Caco-2 (cell line): ENCODE results near the gene PTPN14. TPM values are rescaled to one million over a fixed set of nuclear protein-coding genes. Genes with fewer than 3 reads are reported as not detected.

ENCODE experiments used
- BruUV-seq: library from RNA; stranded (reverse); fragments of 400-500 nt; replicated peaks from 2 replicates; lab custom pipeline; 2021; lab: Mats Ljungman, UMichigan
- CTCF ChIA-PET: fragments of 300-600 bp; sonication (Branson Sonifier 250); formaldehyde crosslinking; loops from one replicate; lab custom pipeline; 2022; ENCODE audit warnings: antibody characterized with exemption; lab: Charles Lee
- POLR2A ChIA-PET: fragments of 300-600 bp; sonication (Branson Sonifier 250); formaldehyde crosslinking; loops from one replicate; lab custom pipeline; 2022; ENCODE audit warnings: antibody characterized with exemption; lab: Charles Lee
- DNase-seq, 2 experiments: peaks; one replicate each; pipeline versions ENCODE4 v3.0.0 to v3.0.0-alpha.2; 2020 to 2022
- H3K27me3 ChIP-seq: replicated peaks from 2 replicates; pipeline ENCODE4 v1.6.0; 2011; ENCODE audit warnings: low read length; ENCODE audit not compliant: control insufficient read depth, insufficient read depth
- H3K36me3 ChIP-seq: 2 replicates; pipeline ENCODE4 v1.5.1; 2011; ENCODE audit warnings: low read length; ENCODE audit not compliant: control insufficient read depth, insufficient read depth
- H3K4me1 ChIP-seq: fragments of 250-450 bp; sonication (Bioruptor Pico); 2 replicates; pipeline ENCODE4 v1.5.1; 2020; ENCODE audit warnings: mild to moderate bottlenecking
- H3K4me3 ChIP-seq: 2 replicates; pipeline ENCODE4 v1.5.1; 2011; ENCODE audit warnings: low read depth, mild to moderate bottlenecking, control low read depth, low read length
- H3K9me3 ChIP-seq: fragments of 250-450 bp; sonication (Bioruptor Pico); 2 replicates; pipeline ENCODE4 v1.5.1; 2020; ENCODE audit warnings: mild to moderate bottlenecking, moderate library complexity
- H3K27ac Mint-ChIP-seq: one replicate; pipeline ENCODE4 v1.8.0; 2022; ENCODE audit warnings: mixed read lengths; ENCODE audit not compliant: unreplicated experiment
- H3K27me3 Mint-ChIP-seq: one replicate; pipeline ENCODE4 v1.8.0; 2022; ENCODE audit warnings: mixed read lengths; ENCODE audit not compliant: insufficient read depth, unreplicated experiment
- H3K36me3 Mint-ChIP-seq: one replicate; pipeline ENCODE4 v1.8.0; 2022; ENCODE audit warnings: mild to moderate bottlenecking, mixed read lengths; ENCODE audit not compliant: insufficient read depth, unreplicated experiment
- H3K4me1 Mint-ChIP-seq: one replicate; pipeline ENCODE4 v1.8.0; 2022; ENCODE audit warnings: low read depth, mixed read lengths; ENCODE audit not compliant: unreplicated experiment
- H3K4me3 Mint-ChIP-seq: one replicate; pipeline ENCODE4 v1.8.0; 2022; ENCODE audit warnings: mild to moderate bottlenecking, moderate library complexity, mixed read lengths; ENCODE audit not compliant: unreplicated experiment
- H3K9me3 Mint-ChIP-seq: one replicate; pipeline ENCODE4 v1.8.0; 2022; ENCODE audit warnings: mixed read lengths; ENCODE audit not compliant: unreplicated experiment
- intact Hi-C: fragments of 100-400 bp; cut with micrococcal nuclease; formaldehyde crosslinking; loops from one replicate; pipeline ENCODE4 v1.10.0; 2022; ENCODE audit not compliant: unreplicated experiment
- total RNA-seq: library from RNA; stranded (reverse); gene quantifications from 2 replicates; pipeline ENCODE4 v1.2.3, GENCODE V29; 2022
- TF ChIP-seq, protein P1 (sequence below), 2 experiments: fragments of 200-600 bp in 1 of 2; IDR thresholded peaks; 1 replicate in 1 of 2; 2 replicates in 1 of 2; pipeline versions ENCODE4 v1.5.1 to v1.8.0; 2011 to 2022; ENCODE audit warnings: antibody characterized with exemption in 1 of 2, control low read depth in 1 of 2, inconsistent platforms in 1 of 2, low read depth in 1 of 2, low read length in 1 of 2, mild to moderate bottlenecking in 1 of 2, moderate library complexity in 1 of 2; ENCODE audit not compliant: insufficient read depth in 1 of 2, severe bottlenecking in 1 of 2, unreplicated experiment in 1 of 2

The PTPN14 gene
- total RNA-seq, 1 experiment from 2014 or later = 103 TPM

DNA sequence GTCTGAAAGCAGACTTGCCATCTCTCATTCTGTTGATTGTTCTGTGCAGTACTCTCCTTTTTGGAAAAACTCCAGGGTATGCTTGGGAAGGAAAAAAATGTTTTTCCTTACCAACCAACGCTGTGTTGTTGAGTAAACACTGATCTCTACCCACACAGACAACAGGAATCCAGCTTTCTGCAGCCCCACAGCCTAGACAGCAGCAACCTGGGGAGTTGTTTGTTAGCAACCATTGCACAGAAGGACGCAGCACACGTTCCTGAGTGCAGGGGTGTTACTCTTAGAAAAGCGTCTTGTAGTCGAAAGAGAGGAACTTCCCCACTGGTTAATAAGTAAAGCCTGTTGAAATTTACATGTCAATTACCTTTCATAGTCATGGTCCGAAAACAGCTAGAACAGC is 213.9 kb downstream of the PTPN14 start:
- Mint-ChIP-seq H3K9me3 (peaks cover 1% of the 10 kb centered on the region), H3K4me3 (no peak overlapping the region), H3K27ac (peak overlapping the region; percentile 8), H3K36me3 (peaks cover 98% of the 10 kb centered on the region), H3K27me3 (no peaks in the 10 kb centered on the region), H3K4me1 (peaks cover 18% of the 10 kb centered on the region)
- TF ChIP-seq, protein P1, sequence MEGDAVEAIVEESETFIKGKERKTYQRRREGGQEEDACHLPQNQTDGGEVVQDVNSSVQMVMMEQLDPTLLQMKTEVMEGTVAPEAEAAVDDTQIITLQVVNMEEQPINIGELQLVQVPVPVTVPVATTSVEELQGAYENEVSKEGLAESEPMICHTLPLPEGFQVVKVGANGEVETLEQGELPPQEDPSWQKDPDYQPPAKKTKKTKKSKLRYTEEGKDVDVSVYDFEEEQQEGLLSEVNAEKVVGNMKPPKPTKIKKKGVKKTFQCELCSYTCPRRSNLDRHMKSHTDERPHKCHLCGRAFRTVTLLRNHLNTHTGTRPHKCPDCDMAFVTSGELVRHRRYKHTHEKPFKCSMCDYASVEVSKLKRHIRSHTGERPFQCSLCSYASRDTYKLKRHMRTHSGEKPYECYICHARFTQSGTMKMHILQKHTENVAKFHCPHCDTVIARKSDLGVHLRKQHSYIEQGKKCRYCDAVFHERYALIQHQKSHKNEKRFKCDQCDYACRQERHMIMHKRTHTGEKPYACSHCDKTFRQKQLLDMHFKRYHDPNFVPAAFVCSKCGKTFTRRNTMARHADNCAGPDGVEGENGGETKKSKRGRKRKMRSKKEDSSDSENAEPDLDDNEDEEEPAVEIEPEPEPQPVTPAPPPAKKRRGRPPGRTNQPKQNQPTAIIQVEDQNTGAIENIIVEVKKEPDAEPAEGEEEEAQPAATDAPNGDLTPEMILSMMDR (IDR thresholded peaks at IDR 0.05; ENCODE audit: insufficient read depth in 1 of 2, low read depth in 1 of 2, low read length in 1 of 2, severe bottlenecking in 1 of 2, unreplicated experiment in 1 of 2) = no peak
- CTCF ChIA-PET = interaction anchor here (1.6 kb wide), 1 partner anchor 22 kb away, joined by 3 read pairs; no protein-coding TSS in a partner anchor
- no peaks in the 10 kb centered on the region for H3K9me3 ChIP-seq
- peaks cover 7% of the 10 kb centered on the region; the same call in 1 of the 2 replicates for H3K4me1 ChIP-seq
- intact Hi-C loops = no loop called here
- POLR2A ChIA-PET = no interaction called here
- BruUV-seq = no TSS peak
- H3K27me3 ChIP-seq = no peaks in the 10 kb centered on the region
- H3K36me3 ChIP-seq = peaks cover 6% of the 10 kb centered on the region
- no peak overlapping the region for H3K4me3 ChIP-seq
- no peak for DNase-seq

DNA sequence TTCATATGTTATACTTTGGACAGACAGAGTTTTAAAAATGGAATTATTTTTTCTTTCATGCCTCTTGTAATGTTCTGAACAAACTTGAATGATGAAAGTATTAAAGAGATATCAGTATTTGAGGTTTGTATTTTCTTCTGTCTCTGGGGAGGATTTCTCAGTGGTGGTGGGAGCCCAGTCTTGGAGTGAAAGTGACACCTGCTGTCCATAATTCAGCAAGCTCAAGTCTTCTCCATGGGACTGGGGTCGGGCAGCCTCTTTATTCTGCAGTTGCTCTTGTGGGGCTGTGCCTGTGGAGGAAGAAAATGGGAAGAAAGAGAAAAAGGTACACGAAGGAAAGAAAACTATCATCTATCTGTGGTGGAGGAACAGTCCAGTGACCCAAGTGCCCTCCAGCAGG is 214.4 kb downstream of the PTPN14 start:
- POLR2A ChIA-PET = no interaction called here

DNA sequence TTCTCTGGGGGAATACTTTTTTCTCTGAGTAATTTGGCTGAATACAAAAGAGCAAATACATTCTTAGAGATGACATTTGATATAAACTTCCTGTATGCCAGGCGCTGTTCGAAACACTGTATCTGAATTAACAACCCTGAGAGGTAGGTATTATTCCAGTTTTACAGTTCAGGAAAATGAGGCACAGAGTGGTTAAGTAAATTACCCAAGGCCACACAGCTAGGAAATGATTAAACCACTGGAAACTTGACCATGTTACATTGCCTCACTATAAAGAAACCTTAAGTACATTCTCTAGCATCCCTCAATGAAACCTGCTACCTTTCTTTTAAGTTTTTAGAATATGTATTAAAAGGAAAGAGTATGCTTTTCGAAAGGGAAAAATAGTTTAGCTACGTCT is 215.8 kb downstream of the PTPN14 start:
- H3K27me3 ChIP-seq = no peaks in the 10 kb centered on the region
- no peaks in the 10 kb centered on the region for H3K9me3 ChIP-seq
- H3K27ac Mint-ChIP-seq = no peak overlapping the region
- H3K4me1 Mint-ChIP-seq = peaks cover 26% of the 10 kb centered on the region
- DNase-seq = no peak
- intact Hi-C loops = no loop called here
- TF ChIP-seq, protein P1 (IDR thresholded peaks at IDR 0.05; ENCODE audit: insufficient read depth in 1 of 2, low read depth in 1 of 2, low read length in 1 of 2, severe bottlenecking in 1 of 2, unreplicated experiment in 1 of 2) = no peak
- no peak overlapping the region for H3K4me3 Mint-ChIP-seq
- H3K9me3 Mint-ChIP-seq = no peaks in the 10 kb centered on the region
- CTCF ChIA-PET = interaction anchor here (0.6 kb wide), 1 partner anchor 552 kb away, joined by 5 read pairs; no protein-coding TSS in a partner anchor
- H3K36me3 Mint-ChIP-seq = peaks cover 98% of the 10 kb centered on the region
- H3K4me3 ChIP-seq = no peak overlapping the region
- H3K36me3 ChIP-seq = peaks cover 6% of the 10 kb centered on the region
- POLR2A ChIA-PET = no interaction called here
- no peaks in the 10 kb centered on the region for H3K27me3 Mint-ChIP-seq
- BruUV-seq = no TSS peak
- peaks cover 15% of the 10 kb centered on the region for H3K4me1 ChIP-seq

More for the DNA sequence above, 214.4 kb downstream of the PTPN14 start:
- Mint-ChIP-seq H3K36me3 (peaks cover 98% of the 10 kb centered on the region), H3K9me3 (no peaks in the 10 kb centered on the region), H3K4me1 (peaks cover 14% of the 10 kb centered on the region), H3K27me3 (no peaks in the 10 kb centered on the region), H3K27ac (peak overlapping the region; percentile 8), H3K4me3 (no peak overlapping the region)
- intact Hi-C loops = no loop called here
- H3K4me1 ChIP-seq = peaks cover 7% of the 10 kb centered on the region; the same call in 1 of the 2 replicates
- TF ChIP-seq, protein P1 (IDR thresholded peaks at IDR 0.05; ENCODE audit: insufficient read depth in 1 of 2, low read depth in 1 of 2, low read length in 1 of 2, severe bottlenecking in 1 of 2, unreplicated experiment in 1 of 2) = no peak
- no peak overlapping the region for H3K4me3 ChIP-seq
- no peak for DNase-seq
- no TSS peak for BruUV-seq
- CTCF ChIA-PET = interaction anchor here (1.6 kb wide), 1 partner anchor 23 kb away, joined by 3 read pairs; no protein-coding TSS in a partner anchor
- H3K9me3 ChIP-seq = no peaks in the 10 kb centered on the region
- H3K27me3 ChIP-seq = no peaks in the 10 kb centered on the region
- H3K36me3 ChIP-seq = peaks cover 6% of the 10 kb centered on the region
